GM12873 (cell line): Measurements from ENCODE around the gene CCDC107.

Experiments used
- CTCF ChIP-seq: IDR thresholded peaks from 2 replicates; pipeline ENCODE4 v1.5.1; 2012; ENCODE audit warnings: low read depth, mild to moderate bottlenecking, moderate library complexity, low read length, control low read depth; ENCODE audit not compliant: insufficient read depth; ENCODE audit errors: missing control alignments

Gene CCDC107

GRCh38 chr9:35629597-35629996 lies 28.5 kb upstream of the CCDC107 start:
- TF ChIP-seq CTCF, result no peak

GRCh38 chr9:35635730-35636129 lies 22.4 kb upstream of the CCDC107 start:
- TF ChIP-seq CTCF, result no peak

GRCh38 chr9:35636135-35636876 lies 21.8 kb upstream of the CCDC107 start:
- no peak for TF ChIP-seq CTCF

- no peak for TF ChIP-seq CTCF
Observed at GRCh38 chr9:35639631-35640030, 18.5 kb upstream of the CCDC107 start.

- no peak for TF ChIP-seq CTCF
Observed at GRCh38 chr9:35643046-35643445, 15.0 kb upstream of the CCDC107 start.

- TF ChIP-seq CTCF, result no peak
Observed at GRCh38 chr9:35646153-35646532, 11.9 kb upstream of the CCDC107 start.

- TF ChIP-seq CTCF, result peak; percentile 95
Observed at GRCh38 chr9:35646533-35647265, 11.4 kb upstream of the CCDC107 start.
